GM12865 (cell line): Measurements from ENCODE around the gene DKK1.

Source experiments
- DNase-seq: peaks from one replicate; pipeline ENCODE4 v3.0.0; 2010; ENCODE audit warnings: low read depth
- H3K4me3 ChIP-seq: 2 replicates; pipeline ENCODE4 v1.5.1; 2011; ENCODE audit warnings: mild to moderate bottlenecking, low read depth, low read length, control low read depth
- CTCF ChIP-seq: IDR thresholded peaks from 2 replicates; pipeline ENCODE4 v1.5.1; 2011; ENCODE audit warnings: low read length, control low read depth, low read depth, inconsistent platforms; ENCODE audit not compliant: insufficient read depth; ENCODE audit errors: missing control alignments

Gene DKK1

GRCh38 chr10:52331638-52332364, 17.7 kb downstream of the DKK1 start:
- no peak overlapping the region for H3K4me3 ChIP-seq
- DNase-seq = no peak
- no peak for TF ChIP-seq CTCF

- no peak overlapping the region for H3K4me3 ChIP-seq
- DNase-seq = no peak
- no peak for TF ChIP-seq CTCF
These were observed 18.7 kb downstream of the DKK1 start for GRCh38 chr10:52332815-52333214.

GRCh38 chr10:52334595-52334994, 20.5 kb downstream of the DKK1 start:
- no peak for TF ChIP-seq CTCF
- DNase-seq = no peak

GRCh38 chr10:52335665-52336064, 21.6 kb downstream of the DKK1 start:
- DNase-seq = no peak
- no peak overlapping the region for H3K4me3 ChIP-seq
- TF ChIP-seq CTCF = no peak

More at GRCh38 chr10:52334595-52334994, 20.5 kb downstream of the DKK1 start:
- H3K4me3 ChIP-seq = no peak overlapping the region

- no peak for DNase-seq
- no peak overlapping the region for H3K4me3 ChIP-seq
- no peak for TF ChIP-seq CTCF
These were observed 23.1 kb downstream of the DKK1 start for GRCh38 chr10:52337225-52337624.

GRCh38 chr10:52343439-52343838, 29.4 kb downstream of the DKK1 start:
- H3K4me3 ChIP-seq = no peak overlapping the region
- no peak for TF ChIP-seq CTCF
- no peak for DNase-seq
